Natural killer cell (primary cell): ENCODE measurements around the gene RDH13. TPM values are rescaled to one million over a fixed set of nuclear protein-coding genes. Genes with fewer than 3 reads are reported as not detected.

Experiments
- ATAC-seq, 3 donors: fragments of 150-1000 bp in 2 of 3; fragments of 200-7000 bp in 1 of 3; cut with Tn5 transposase; 1 replicate in 1 of 3; 2 replicates in 2 of 3; pipeline ENCODE4 v1.10.0; 2021; ENCODE audit warnings: mild to moderate bottlenecking in 2 of 3, moderate library complexity in 2 of 3
- DNase-seq, 2 donors: peaks; one replicate each; pipeline versions ENCODE4 v3.0.0 to v3.0.0-alpha.2; 2013 to 2021; ENCODE audit warnings: mixed read lengths in 1 of 2
- H3K27ac ChIP-seq: one replicate; pipeline ENCODE4 v1.5.1; 2013; ENCODE audit warnings: mild to moderate bottlenecking, low read length
- H3K27me3 ChIP-seq: one replicate; pipeline ENCODE4 v1.6.1; 2013; ENCODE audit warnings: low read length; ENCODE audit not compliant: control insufficient read depth, insufficient read depth
- H3K36me3 ChIP-seq: one replicate; pipeline ENCODE4 v1.6.1; 2013; ENCODE audit warnings: low read length; ENCODE audit not compliant: control insufficient read depth, insufficient read depth
- H3K4me1 ChIP-seq: one replicate; pipeline ENCODE4 v1.6.1; 2013; ENCODE audit warnings: low read length; ENCODE audit not compliant: control insufficient read depth, insufficient read depth
- H3K4me3 ChIP-seq: one replicate; pipeline ENCODE4 v1.5.1; 2013; ENCODE audit warnings: low read length
- H3K9me3 ChIP-seq: one replicate; pipeline ENCODE4 v1.6.1; 2013; ENCODE audit warnings: low read length; ENCODE audit not compliant: control insufficient read depth, insufficient read depth
- H3K27ac Mint-ChIP-seq, 2 donors: one replicate each; pipeline ENCODE4 v1.8.0; 2022; ENCODE audit warnings: mild to moderate bottlenecking in 2 of 2, mixed read lengths in 2 of 2, moderate library complexity in 1 of 2
- H3K27me3 Mint-ChIP-seq, 2 donors: one replicate each; pipeline ENCODE4 v1.8.0; 2022; ENCODE audit warnings: low read depth in 2 of 2, mixed read lengths in 2 of 2
- H3K36me3 Mint-ChIP-seq: one replicate; pipeline ENCODE4 v1.8.0; 2022; ENCODE audit warnings: mixed read lengths
- H3K4me1 Mint-ChIP-seq, 2 donors: one replicate each; pipeline ENCODE4 v1.8.0; 2022; ENCODE audit warnings: mixed read lengths in 2 of 2
- H3K4me3 Mint-ChIP-seq: one replicate; pipeline ENCODE4 v1.8.0; 2022; ENCODE audit warnings: mild to moderate bottlenecking, moderate library complexity, mixed read lengths
- H3K9me3 Mint-ChIP-seq, 2 donors: one replicate each; pipeline ENCODE4 v1.8.0; 2022; ENCODE audit warnings: mixed read lengths in 2 of 2
- WGBS: methylation state at CpG from one replicate; pipeline ENCODE4 v1.1.7; 2013; ENCODE audit warnings: missing lambda C conversion rate; ENCODE audit not compliant: insufficient coverage; 5-methylcytosine and 5-hydroxymethylcytosine counted together
- intact Hi-C: fragments of 100-400 bp; cut with micrococcal nuclease; formaldehyde crosslinking; loops from one replicate; pipeline ENCODE4 v1.14.2; 2022
- total RNA-seq, 4 donors: library from RNA; stranded (reverse); fragments of 120-200 nt in 1 of 4; gene quantifications; one replicate each; pipeline versions ENCODE4 v1.2.3 to v1.2.4, GENCODE V29; 2013 to 2022
- TF ChIP-seq, protein P1 (sequence below): fragments of 200-600 bp; IDR thresholded peaks from one replicate; pipeline ENCODE4 v1.8.0; 2022; ENCODE audit warnings: antibody characterized with exemption

The RDH13 gene, protein sequence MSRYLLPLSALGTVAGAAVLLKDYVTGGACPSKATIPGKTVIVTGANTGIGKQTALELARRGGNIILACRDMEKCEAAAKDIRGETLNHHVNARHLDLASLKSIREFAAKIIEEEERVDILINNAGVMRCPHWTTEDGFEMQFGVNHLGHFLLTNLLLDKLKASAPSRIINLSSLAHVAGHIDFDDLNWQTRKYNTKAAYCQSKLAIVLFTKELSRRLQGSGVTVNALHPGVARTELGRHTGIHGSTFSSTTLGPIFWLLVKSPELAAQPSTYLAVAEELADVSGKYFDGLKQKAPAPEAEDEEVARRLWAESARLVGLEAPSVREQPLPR
- 10 to 100 TPM; 18.2 to 25.3 (median 19.3) TPM for total RNA-seq
- 14.6 TPM for total RNA-seq (2013)

DNA sequence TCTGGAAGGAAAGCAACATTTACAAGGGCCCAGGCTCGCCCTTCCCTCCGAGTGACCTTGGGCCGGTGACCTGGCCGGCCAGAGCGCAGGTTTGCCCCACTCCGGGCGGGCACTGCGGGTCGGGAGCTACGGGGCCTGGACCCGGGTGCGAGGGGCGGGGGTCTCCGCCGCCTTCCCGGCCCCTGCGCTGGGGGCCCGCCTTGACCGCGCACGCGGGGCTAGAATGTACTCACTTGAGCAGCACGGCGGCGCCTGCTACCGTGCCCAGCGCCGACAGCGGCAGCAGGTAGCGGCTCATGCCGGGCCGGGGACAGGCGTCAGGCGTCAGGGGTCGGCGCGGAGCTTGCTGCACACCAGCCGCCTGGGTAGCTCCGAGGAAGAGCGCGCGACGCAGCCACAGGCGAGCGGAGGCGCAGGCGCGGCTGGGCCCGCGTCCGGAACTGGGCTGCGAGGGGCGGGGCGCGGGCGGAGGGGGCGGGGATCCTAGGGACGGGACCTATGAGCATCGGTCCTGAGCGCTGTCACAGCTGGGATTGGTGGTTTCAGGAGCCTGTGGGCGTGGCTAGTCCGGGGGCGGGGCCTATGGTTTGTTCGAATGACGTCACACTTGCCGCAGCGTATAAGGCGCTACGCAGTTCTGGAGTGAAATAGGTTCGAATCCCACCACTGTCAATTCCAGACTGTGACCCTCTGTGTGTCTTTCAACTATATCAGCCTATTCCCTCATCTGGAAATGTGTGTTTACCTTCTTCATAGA is at the start of gene RDH13:
Gene RDH13 (minus strand): TSS at position 414 of the 757 bp plus-strand sequence. CDS start 116 bp downstream, at position 298.
- H3K4me3 ChIP-seq: peak within 1 kb of the TSS; percentile 47
- peaks cover 20% of the 10 kb centered on the region for H3K4me1 ChIP-seq
- ATAC-seq (peak; percentile 98 to 100 (median 98)), DNase-seq (peak; percentile 97 to 99)
- H3K4me3 Mint-ChIP-seq: peak within 1 kb of the TSS; percentile 92
- peak within 1 kb of the TSS; percentile 64 to 82 for H3K27ac Mint-ChIP-seq
- H3K27me3 Mint-ChIP-seq: peaks cover 16 to 18% of the 10 kb centered on the region in 2 donors
- H3K27ac ChIP-seq: peak within 1 kb of the TSS; percentile 71
- intact Hi-C loops: loop anchor here (1.0 kb wide), 1 partner anchor 18 kb away; no protein-coding TSS in a partner anchor
- H3K27me3 ChIP-seq: peaks cover 2% of the 10 kb centered on the region
- WGBS: 2% methylated on average over 70 of the region's 70 CpGs
- TF ChIP-seq, protein P1, sequence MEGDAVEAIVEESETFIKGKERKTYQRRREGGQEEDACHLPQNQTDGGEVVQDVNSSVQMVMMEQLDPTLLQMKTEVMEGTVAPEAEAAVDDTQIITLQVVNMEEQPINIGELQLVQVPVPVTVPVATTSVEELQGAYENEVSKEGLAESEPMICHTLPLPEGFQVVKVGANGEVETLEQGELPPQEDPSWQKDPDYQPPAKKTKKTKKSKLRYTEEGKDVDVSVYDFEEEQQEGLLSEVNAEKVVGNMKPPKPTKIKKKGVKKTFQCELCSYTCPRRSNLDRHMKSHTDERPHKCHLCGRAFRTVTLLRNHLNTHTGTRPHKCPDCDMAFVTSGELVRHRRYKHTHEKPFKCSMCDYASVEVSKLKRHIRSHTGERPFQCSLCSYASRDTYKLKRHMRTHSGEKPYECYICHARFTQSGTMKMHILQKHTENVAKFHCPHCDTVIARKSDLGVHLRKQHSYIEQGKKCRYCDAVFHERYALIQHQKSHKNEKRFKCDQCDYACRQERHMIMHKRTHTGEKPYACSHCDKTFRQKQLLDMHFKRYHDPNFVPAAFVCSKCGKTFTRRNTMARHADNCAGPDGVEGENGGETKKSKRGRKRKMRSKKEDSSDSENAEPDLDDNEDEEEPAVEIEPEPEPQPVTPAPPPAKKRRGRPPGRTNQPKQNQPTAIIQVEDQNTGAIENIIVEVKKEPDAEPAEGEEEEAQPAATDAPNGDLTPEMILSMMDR: no peak
- peaks cover 4 to 17% of the 10 kb centered on the region in 2 donors for H3K4me1 Mint-ChIP-seq
- H3K36me3 Mint-ChIP-seq: no peaks in the 10 kb centered on the region
- H3K36me3 ChIP-seq: peaks cover 5% of the 10 kb centered on the region
- H3K9me3 ChIP-seq: no peaks in the 10 kb centered on the region
- H3K9me3 Mint-ChIP-seq: no peaks in the 10 kb centered on the region

DNA sequence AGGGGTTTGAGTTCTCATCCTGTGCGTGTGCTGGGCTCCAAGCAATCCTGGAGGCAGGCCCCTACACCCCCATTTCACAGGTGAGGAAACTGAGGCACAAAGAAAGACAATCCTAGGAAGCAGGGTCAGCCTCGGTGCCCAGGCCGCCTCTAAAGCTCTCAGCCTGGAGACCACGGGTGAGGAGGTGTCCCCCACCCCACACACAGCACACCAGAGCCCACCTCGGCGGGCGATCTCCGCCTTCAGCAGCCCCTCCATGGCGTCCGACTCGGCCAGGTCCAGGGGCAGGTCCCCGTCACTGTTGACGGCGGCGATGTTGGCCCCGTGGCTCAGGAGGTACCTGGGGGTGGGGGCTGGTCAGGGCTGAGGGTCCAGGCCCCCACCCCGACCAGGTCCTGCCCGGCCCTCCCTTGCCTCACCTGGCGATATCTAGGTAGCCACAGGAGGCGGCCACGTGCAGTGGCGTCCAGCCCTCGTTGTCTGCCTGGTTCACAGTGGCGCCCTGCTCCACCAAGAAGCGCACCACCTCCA is 49.4 kb upstream of the RDH13 start:
- no peak overlapping the region for H3K27ac ChIP-seq
- H3K27me3 Mint-ChIP-seq: no peaks in the 10 kb centered on the region

DNA sequence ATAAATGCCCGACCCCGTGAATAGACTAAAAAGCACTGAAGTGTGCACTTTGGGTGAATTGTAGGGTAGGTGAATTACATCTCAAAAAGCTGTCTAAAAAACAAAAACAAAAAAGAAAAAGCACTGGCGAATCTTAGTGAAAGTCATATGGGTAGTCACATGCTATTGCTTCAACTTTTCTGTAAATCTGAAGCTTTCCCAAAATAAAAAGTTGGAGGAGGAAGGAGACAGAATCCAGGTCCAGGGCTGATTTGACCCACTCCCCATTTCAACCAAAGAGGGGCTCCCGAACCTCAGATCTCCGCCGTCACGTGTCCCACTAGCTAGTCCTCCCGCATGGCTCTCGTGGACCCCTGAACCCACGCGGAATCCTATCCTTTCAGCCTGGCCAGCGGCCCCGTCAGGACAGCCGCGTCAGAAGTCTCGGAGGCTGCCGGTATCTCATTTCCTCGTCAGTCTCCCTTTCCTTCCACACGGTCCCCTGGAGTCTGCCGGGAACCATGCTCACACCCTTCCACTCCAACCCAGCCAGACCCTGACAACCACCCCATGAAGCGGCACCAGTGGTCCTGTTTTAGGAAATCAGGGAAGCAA is 48.4 kb upstream of the RDH13 start:
- Mint-ChIP-seq H3K4me1 (peaks cover 30 to 42% of the 10 kb centered on the region in 2 donors), H3K9me3 (no peaks in the 10 kb centered on the region), H3K4me3 (no peak overlapping the region), H3K27me3 (no peaks in the 10 kb centered on the region), H3K36me3 (no peaks in the 10 kb centered on the region), H3K27ac (no peak overlapping the region)
- no peak for DNase-seq
- no peak overlapping the region for H3K27ac ChIP-seq
- TF ChIP-seq, protein P1: no peak
- H3K36me3 ChIP-seq: peaks cover 10% of the 10 kb centered on the region
- no peak for ATAC-seq
- no peaks in the 10 kb centered on the region for H3K27me3 ChIP-seq
- no peak overlapping the region for H3K4me3 ChIP-seq
- peaks cover 34% of the 10 kb centered on the region for H3K4me1 ChIP-seq
- intact Hi-C loops: no loop called here
- WGBS: 94% methylated on average over 21 of the region's 21 CpGs
- H3K9me3 ChIP-seq: no peaks in the 10 kb centered on the region

More for the DNA sequence above, 49.4 kb upstream of the RDH13 start:
- intact Hi-C loops: no loop called here
- TF ChIP-seq, protein P1: no peak
- Mint-ChIP-seq H3K27ac (peak overlapping the region in 1 of 2 donors; percentile 45), H3K4me1 (peaks cover 32 to 44% of the 10 kb centered on the region in 2 donors), H3K4me3 (no peak overlapping the region), H3K9me3 (no peaks in the 10 kb centered on the region), H3K36me3 (no peaks in the 10 kb centered on the region)
- Histone ChIP-seq H3K9me3 (no peaks in the 10 kb centered on the region), H3K36me3 (peaks cover 10% of the 10 kb centered on the region), H3K4me3 (no peak overlapping the region), H3K27me3 (no peaks in the 10 kb centered on the region), H3K4me1 (peaks cover 40% of the 10 kb centered on the region)
- no peak for DNase-seq
- WGBS: 93% methylated on average over 25 of the region's 25 CpGs
- ATAC-seq: no peak
